Hepatocyte (in vitro differentiated cells): ENCODE data around the gene GTPBP2.

Experiments
- CTCF ChIP-seq: fragments of 200-600 bp; sonication (generic); IDR thresholded peaks from 2 replicates; pipeline ENCODE4 v1.5.1; 2016; ENCODE audit warnings: antibody characterized with exemption, mild to moderate bottlenecking; ENCODE audit not compliant: poor library complexity
- EZH2 ChIP-seq: fragments of 200-600 bp; sonication (generic); IDR thresholded peaks from 2 replicates; pipeline ENCODE4 v1.6.1; 2016; ENCODE audit warnings: antibody characterized with exemption, mild to moderate bottlenecking, borderline replicate concordance
- EZH2phosphoT487 ChIP-seq: fragments of 200-600 bp; sonication (generic); IDR thresholded peaks from one replicate; pipeline ENCODE4 v1.6.1; 2018; ENCODE audit warnings: antibody characterized with exemption, mild to moderate bottlenecking, low read depth, moderate library complexity; ENCODE audit not compliant: unreplicated experiment, severe bottlenecking

GRCh38 chr6:43671011-43671800 is 42.1 kb upstream of the GTPBP2 start:
- no peak for TF ChIP-seq EZH2
- TF ChIP-seq CTCF: no peak
- no peak for TF ChIP-seq EZH2phosphoT487
